Subcutaneous adipose tissue (tissue), 4 donors: ENCODE results near the gene CRELD1. TPM values are rescaled to one million over a fixed set of nuclear protein-coding genes. Genes with fewer than 3 reads are reported as not detected.

Experiments used
- CTCF ChIP-seq: fragments of 450-650 bp; IDR thresholded peaks from one replicate; pipeline ENCODE4 v1.5.1; 2016; ENCODE audit warnings: low read depth, mild to moderate bottlenecking, control low read depth, antibody characterized with exemption, moderate library complexity
- total RNA-seq, 4 donors: library from RNA; depleted of rRNA; stranded (reverse); fragments of >200 nt; gene quantifications; one replicate each; pipeline ENCODE4 v1.1.0, GENCODE V29; 2016

CRELD1 gene
- total RNA-seq, 4 donors from 2014 or later = 30.2 to 45.6 (median 35.5) TPM

GRCh38 chr3:9891072-9891622 is 42.5 kb upstream of the CRELD1 start:
- no peak for TF ChIP-seq CTCF

GRCh38 chr3:9893739-9894138 is 39.9 kb upstream of the CRELD1 start:
- TF ChIP-seq CTCF = no peak

GRCh38 chr3:9897408-9898372 is 35.9 kb upstream of the CRELD1 start:
- no peak for TF ChIP-seq CTCF

- no peak for TF ChIP-seq CTCF
Measured at GRCh38 chr3:9898467-9899241, 35.0 kb upstream of the CRELD1 start.

GRCh38 chr3:9899289-9899791 is 34.3 kb upstream of the CRELD1 start:
- no peak for TF ChIP-seq CTCF

- no peak for TF ChIP-seq CTCF
Measured at GRCh38 chr3:9901967-9902366, 31.7 kb upstream of the CRELD1 start.
